HK-2 (cell line): ENCODE results near the gene COPS3.

Source experiments
- DNase-seq: peaks from one replicate; pipeline ENCODE4 v3.0.0-alpha.2; 2018; ENCODE audit not compliant: unreplicated experiment

COPS3 gene

GRCh38 chr17:17280613-17281549 lies at the start of gene COPS3:
COPS3 (minus strand) TSS chr17:17281246; CDS start chr17:17281186, 60 bp downstream.
- peak; percentile 96 for DNase-seq

DNA sequence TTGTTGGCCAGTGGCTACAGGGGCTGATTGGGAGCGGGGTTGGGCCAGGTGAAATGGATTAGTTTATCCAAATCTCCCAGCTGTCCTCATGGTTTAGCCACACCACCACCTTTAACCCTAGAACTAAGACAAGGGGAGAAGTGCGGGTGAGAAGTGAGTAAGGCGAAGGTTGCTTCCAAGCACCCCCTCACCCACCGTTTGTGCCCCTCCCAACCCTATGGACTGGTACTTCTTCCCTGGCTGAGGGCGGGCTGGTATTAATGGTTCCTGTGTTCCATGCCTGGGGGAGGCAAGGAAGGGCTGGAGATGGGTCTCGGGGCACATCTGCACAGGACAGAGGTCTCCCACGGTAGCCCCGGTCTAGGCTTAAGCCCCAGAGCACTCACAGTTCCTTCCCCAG lies 47.2 kb upstream of the COPS3 start:
- no peak for DNase-seq

DNA sequence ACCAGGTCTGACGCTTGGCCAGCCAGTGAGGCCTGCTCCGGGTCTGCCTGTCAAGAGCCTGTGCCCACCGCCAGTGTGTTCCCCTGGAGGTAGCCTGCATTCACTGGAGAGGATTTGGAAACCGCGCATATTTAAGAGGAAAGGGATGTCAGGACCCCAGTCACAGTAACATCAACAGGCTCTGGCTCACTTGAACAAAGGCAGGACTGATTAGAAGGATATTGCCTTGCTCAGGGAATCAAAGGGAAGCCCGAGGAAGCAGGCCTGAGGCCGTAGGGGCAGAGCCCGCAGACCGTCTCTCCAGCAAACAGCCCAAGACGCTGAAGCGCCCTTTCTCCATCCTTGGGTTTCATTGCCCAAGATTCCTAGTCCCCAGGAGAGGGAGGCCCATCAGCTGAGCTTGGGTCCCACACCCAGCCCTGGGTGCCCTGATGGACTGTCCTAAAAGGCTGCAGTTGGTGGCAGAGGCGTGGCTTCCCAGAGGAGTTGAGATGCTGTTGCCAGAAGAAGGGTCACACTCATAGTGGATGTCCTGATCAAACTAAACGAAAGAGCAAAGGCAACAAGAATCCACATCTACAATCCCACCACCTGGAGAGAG lies 45.3 kb upstream of the COPS3 start:
- no peak for DNase-seq

- DNase-seq, result no peak
Observed at GRCh38 chr17:17325816-17326215, 44.8 kb upstream of the COPS3 start.

DNA sequence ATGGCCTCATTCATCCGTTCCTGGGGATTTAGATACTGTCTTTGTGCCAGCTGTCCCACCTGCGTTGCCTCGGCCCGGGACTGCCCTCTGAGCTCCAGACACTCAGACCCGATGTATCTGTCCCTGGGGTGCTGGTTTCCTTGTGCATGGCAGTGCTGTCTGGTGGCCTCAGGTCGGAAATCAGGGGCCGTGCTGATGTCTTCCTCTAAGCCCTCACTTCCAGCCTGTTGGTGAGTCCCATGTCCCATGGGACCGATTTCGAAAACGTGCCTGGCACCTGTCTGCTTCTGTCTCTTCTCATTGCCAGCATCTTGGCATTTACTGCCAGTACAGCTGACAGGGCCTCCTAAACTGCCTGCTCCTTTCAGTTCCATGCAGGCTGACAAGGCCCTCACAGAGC lies 44.2 kb upstream of the COPS3 start:
- no peak for DNase-seq

DNA sequence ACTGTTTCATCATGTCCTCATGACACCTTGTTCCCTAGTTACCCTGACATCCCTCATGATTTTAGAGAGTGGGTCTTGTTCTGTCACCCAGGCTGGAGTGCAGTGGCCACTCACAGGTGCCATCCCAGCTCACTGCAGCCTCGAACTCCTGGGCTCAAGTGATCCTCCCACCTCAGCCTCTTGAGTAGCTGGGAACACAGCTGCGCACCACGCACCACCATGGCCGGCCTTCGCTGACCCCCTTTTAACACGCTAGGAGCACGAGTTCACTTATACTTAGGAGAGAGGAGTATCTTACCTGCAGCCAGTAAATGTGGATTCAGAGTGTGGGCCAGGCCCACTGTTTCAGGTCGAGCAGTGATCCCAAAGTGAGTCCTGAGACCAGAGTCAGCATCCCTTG lies 43.6 kb upstream of the COPS3 start:
- no peak for DNase-seq

DNA sequence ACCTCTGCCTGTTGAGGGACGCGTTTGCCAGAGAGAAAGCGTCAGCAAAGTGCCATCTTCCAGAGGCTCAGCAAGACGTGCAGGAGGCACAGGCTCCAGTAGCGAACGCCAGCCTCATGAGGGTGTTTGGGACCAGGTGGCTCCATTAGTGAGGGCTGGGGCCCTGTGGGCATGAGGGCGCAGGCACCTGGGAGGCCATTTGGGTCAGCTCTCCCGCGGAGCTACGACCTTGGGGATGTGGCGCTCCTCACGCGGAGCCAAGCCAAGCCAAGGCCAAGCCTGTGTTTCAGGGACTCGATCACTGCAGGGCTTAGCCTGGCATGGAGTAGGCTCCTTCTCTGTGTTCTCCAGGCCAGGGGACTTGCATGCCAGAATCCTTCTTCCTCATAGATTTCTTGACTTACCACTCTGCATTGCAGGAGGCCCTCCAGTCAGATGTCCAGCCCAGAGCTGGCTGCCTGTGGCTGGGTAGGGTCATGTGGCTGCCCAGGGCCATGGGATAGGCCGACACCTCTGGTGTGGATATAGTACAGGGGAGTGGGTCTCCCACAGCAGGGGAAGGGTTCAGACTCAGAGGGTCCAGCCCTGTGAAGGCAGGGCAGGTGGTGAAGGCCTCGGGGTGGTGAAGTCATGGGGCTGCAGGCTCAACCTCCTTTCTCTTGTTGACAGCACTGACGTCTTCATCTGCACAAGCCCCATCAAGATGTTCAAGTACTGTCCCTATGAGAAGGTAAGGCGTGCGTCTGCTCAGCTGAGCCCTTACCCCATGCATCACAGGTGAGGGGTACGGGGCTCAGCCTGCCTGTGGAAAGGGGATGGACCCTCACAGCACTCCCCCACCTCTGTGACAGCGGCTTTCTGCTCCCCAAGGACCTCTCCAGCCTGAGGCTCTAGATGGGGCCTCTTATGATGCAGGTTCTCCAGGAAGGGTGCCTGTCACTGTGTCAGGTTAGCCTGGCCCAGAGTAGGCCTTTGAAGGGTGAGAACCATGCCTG lies 41.8 kb upstream of the COPS3 start:
- no peak for DNase-seq

- DNase-seq, result no peak
Observed at GRCh38 chr17:17321356-17322025, 40.4 kb upstream of the COPS3 start.

- DNase-seq, result no peak
Observed at GRCh38 chr17:17320911-17321220, 39.8 kb upstream of the COPS3 start.

GRCh38 chr17:17320188-17320910 lies 39.3 kb upstream of the COPS3 start:
- no peak for DNase-seq

GRCh38 chr17:17315142-17315821 lies 34.2 kb upstream of the COPS3 start:
- no peak for DNase-seq

DNA sequence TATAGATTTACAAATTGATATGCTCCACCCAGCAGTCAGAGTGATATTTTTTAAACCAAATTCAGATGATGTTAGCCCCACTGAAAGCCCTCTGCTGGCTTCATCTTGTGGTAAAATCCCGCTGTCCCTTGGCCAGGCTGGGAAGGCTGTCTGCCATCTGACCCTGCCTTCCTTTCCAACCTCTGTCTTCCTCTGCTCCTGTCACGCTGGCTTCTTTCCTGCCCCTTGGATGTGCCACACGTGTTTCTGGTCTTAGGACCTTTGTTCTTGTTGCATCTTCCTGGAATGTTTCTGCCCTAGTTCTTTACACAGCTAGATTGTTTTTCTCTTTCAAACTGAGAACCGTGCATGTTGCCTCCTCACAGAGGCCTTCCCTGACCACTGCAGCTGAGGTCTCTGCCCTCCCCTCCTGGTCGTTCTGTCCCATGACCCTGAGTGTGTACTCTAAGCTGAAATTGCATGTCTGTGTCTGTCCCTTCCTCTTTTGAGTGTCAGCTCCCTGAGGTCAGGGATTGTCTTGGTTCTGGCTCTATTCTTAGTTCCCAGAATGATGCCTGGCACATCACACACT lies 33.5 kb upstream of the COPS3 start:
- no peak for DNase-seq

GRCh38 chr17:17313350-17313991 lies 32.4 kb upstream of the COPS3 start:
- DNase-seq, result peak; percentile 11

DNA sequence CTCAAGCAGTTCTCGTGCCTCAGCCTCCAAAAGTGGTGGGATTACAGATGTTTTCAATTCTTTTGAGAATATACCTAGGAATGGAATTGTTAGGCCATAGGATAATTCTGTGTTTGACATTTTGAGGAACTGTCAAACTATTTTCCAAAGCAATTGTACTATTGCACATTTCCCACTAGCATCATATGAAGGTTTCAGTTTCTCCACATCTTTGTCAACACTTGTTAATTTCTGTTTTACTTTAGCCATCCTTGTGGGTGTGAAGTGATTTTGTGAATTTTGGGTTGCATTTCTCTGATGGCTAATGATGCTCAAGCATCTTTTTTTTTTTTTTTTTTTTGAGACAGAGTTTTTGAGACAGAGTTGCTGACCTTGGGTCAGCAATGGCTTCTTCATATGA lies 28.3 kb upstream of the COPS3 start:
- no peak for DNase-seq

GRCh38 chr17:17305281-17305801 lies 24.3 kb upstream of the COPS3 start:
- peak; percentile 13 for DNase-seq

DNA sequence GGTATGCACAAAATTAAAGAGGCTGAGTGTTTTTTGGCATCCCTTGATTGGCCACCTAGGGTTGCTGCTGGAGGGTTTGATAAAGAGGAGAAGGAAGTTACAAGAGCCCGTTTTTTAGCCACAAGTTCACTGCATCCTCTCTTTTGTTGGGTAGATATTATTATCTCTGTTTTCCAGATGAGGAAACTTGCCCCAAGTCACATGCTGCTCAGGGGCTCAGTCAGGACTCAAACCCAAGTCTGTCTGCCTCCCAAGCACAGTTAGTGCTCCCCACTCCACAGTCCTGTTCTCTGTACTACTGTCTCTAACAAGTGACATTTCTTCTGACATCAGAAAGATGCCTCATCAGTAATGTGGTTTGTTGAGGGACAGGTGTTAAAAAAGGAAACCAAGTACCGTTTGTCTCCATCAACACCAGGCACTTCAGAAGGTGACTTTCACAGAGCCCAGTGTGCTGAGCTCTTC lies 23.5 kb upstream of the COPS3 start:
- no peak for DNase-seq

GRCh38 chr17:17303847-17304490 lies 22.9 kb upstream of the COPS3 start:
- no peak for DNase-seq

DNA sequence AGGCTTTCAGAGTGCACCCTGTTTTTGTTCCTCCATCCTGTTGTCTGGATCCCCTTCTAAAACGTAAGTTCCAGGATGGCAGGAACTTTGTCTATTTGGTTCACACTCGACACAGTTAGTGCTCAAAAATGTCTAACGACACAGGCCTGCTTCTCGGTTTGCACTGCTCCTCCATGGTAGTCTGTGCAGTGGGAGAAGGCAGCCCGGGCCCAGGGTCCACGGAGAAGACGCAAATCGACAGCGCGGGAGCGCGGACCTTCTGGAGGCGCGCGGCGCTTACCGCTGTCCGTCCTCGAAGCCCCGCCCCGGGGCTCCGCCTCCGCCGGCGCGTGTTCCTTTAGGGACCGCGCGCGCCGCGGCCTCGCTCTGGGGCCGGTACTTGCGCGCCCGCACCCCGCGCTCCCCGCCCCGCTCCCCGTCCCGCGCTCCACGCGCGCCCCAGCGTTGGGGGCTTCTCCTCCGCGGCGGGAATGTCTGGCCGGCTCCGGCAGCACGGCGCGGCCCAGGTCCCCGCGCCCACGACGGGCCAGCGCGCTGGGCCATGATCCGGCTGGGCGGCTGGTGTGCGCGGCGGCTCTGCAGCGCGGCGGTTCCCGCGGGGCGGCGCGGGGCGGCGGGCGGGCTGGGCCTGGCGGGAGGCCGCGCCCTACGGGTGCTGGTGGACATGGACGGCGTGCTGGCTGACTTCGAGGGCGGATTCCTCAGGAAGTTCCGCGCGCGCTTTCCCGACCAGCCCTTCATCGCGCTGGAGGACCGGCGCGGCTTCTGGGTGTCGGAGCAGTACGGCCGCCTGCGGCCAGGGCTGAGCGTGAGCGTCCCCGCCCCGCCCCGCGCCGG lies 22.2 kb upstream of the COPS3 start, which contains the start of gene NT5M:
Gene NT5M, plus strand, starts transcription at position 364 of the 837 bp plus-strand sequence. Its CDS starts 178 bp downstream, at position 542.
- DNase-seq, result peak; percentile 62
